ENCODE measurements around the gene GPR153. TPM values are rescaled to one million over a fixed set of nuclear protein-coding genes. Genes with fewer than 3 reads are reported as not detected.

Gene GPR153
- total RNA-seq, 1 experiment from 2014 or later, result 6.1 TPM

DNA sequence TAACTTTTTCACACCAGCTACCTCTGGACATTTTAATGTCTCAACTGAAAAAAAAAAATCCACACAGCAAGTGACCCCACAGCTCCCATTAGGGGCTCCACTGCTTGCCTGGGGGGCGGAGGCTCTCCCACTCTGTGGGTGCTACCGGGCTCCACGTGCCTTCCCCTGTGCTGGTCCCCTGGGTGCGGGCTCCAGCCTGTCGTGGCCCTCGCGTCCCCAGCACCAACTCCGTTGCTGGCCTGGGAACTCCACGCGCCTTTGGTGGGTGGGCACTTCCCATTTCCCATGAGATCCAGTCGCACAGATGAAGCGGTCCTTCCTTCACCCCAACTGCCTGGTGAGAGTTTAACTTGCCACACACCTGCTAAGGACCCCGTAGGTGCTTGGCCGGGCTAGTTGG is 27.1 kb upstream of the GPR153 start:
- Histone ChIP-seq H3K9me2 (ENCODE audit: insufficient read depth) (no peaks in the 10 kb centered on the region), H3K9ac (ENCODE audit: low read length) (no peak overlapping the region), H3K4me2 (ENCODE audit: low read length) (no peak overlapping the region), H3K4me3 (replicated peaks in 1 of 2; ENCODE audit: low read depth in 1 of 2, low read length in 2 of 2) (no peak overlapping the region), H3K27me3 (ENCODE audit: insufficient read depth, low read length) (no peaks in the 10 kb centered on the region), H3K4me1 (ENCODE audit: control insufficient read depth in 1 of 2, insufficient read depth in 2 of 2, low read length in 2 of 2) (no peaks in the 10 kb centered on the region), H3K9me3 (ENCODE audit: control insufficient read depth in 1 of 2, insufficient read depth in 1 of 2, low read depth in 1 of 2, low read length in 2 of 2) (no peaks in the 10 kb centered on the region), H2AFZ (ENCODE audit: low read depth, low read length, poor library complexity, severe bottlenecking) (no peak overlapping the region), H4K20me1 (ENCODE audit: insufficient read depth) (no peaks in the 10 kb centered on the region), H3K79me2 (ENCODE audit: insufficient read depth, low read length) (no peaks in the 10 kb centered on the region), H3K36me3 (ENCODE audit: control insufficient read depth in 1 of 2, insufficient read depth in 2 of 2, low read length in 2 of 2) (no peaks in the 10 kb centered on the region), H3K27ac (ENCODE audit: low read depth, low read length) (no peak overlapping the region)
- intact Hi-C loops (cut with micrococcal nuclease), result no loop called here
- RAD21 ChIA-PET (ENCODE audit: low non-redundant PET in 1 of 2, low total read pairs in 2 of 2, uncharacterized antibody in 2 of 2, unreplicated experiment in 2 of 2), result no interaction called here
- TF ChIP-seq ZNF274 (IDR thresholded peaks at IDR 0.05; ENCODE audit: low read depth, low read length), result no peak
- TF ChIP-seq, protein P1, sequence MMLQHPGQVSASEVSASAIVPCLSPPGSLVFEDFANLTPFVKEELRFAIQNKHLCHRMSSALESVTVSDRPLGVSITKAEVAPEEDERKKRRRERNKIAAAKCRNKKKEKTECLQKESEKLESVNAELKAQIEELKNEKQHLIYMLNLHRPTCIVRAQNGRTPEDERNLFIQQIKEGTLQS (IDR thresholded peaks at IDR 0.05), result no peak
- POLR2A ChIA-PET, result no interaction called here
- ATAC-seq, result no peak
- CTCF ChIA-PET, result no interaction called here
- no TSS peak for BruUV-seq (replicated peaks)
- DNase-seq (ENCODE audit: low read depth, low spot score), result no peak

GRCh38 chr1:6287431-6287886 is 26.6 kb upstream of the GPR153 start:
- no peaks in the 10 kb centered on the region for H3K79me2 ChIP-seq (ENCODE audit: insufficient read depth, low read length)
- ATAC-seq, result no peak
- intact Hi-C loops (cut with micrococcal nuclease), result no loop called here
- H3K36me3 ChIP-seq (ENCODE audit: control insufficient read depth in 1 of 2, insufficient read depth in 2 of 2, low read length in 2 of 2), result no peaks in the 10 kb centered on the region
- no peak overlapping the region for H2AFZ ChIP-seq (ENCODE audit: low read depth, low read length, poor library complexity, severe bottlenecking)
- no peak overlapping the region for H3K27ac ChIP-seq (ENCODE audit: low read depth, low read length)
- CTCF ChIA-PET, result no interaction called here
- H3K4me1 ChIP-seq (ENCODE audit: control insufficient read depth in 1 of 2, insufficient read depth in 2 of 2, low read length in 2 of 2), result no peaks in the 10 kb centered on the region
- no peaks in the 10 kb centered on the region for H4K20me1 ChIP-seq (ENCODE audit: insufficient read depth)
- POLR2A ChIA-PET, result no interaction called here
- BruUV-seq (replicated peaks), result no TSS peak
- no peaks in the 10 kb centered on the region for H3K27me3 ChIP-seq (ENCODE audit: insufficient read depth, low read length)
- DNase-seq (ENCODE audit: low read depth, low spot score), result no peak
- H3K4me3 ChIP-seq (replicated peaks in 1 of 2; ENCODE audit: low read depth in 1 of 2, low read length in 2 of 2), result no peak overlapping the region
- H3K9ac ChIP-seq (ENCODE audit: low read length), result no peak overlapping the region
- no peak overlapping the region for H3K4me2 ChIP-seq (ENCODE audit: low read length)
- RAD21 ChIA-PET (ENCODE audit: low non-redundant PET in 1 of 2, low total read pairs in 2 of 2, uncharacterized antibody in 2 of 2, unreplicated experiment in 2 of 2), result no interaction called here
- H3K9me3 ChIP-seq (ENCODE audit: control insufficient read depth in 1 of 2, insufficient read depth in 1 of 2, low read depth in 1 of 2, low read length in 2 of 2), result no peaks in the 10 kb centered on the region
- H3K9me2 ChIP-seq (ENCODE audit: insufficient read depth), result no peaks in the 10 kb centered on the region
- TF ChIP-seq ZBTB33 (IDR thresholded peaks at IDR 0.05; ENCODE audit: extremely low read depth, insufficient replicate concordance, low read length) (no peak), EZH2 (IDR thresholded peaks at IDR 0.05) (no peak), SP1 (IDR thresholded peaks at IDR 0.05; ENCODE audit: low read depth) (no peak), REST (IDR thresholded peaks at IDR 0.05; ENCODE audit: low read depth) (no peak), YY1 (IDR thresholded peaks at IDR 0.05; ENCODE audit: extremely low read depth, insufficient replicate concordance, low read depth, low read length) (no peak), ZFX (IDR thresholded peaks at IDR 0.05) (no peak), CBX3 (IDR thresholded peaks at IDR 0.05; ENCODE audit: low read depth) (no peak), TCF7L2 (IDR thresholded peaks at IDR 0.05; ENCODE audit: borderline replicate concordance, extremely low read depth, insufficient read depth, insufficient read length) (no peak), EGR1 (IDR thresholded peaks at IDR 0.05; ENCODE audit: low read depth) (no peak), MAX (IDR thresholded peaks at IDR 0.05) (no peak)
- TF ChIP-seq, protein P1 (IDR thresholded peaks at IDR 0.05), result no peak
